Suprapubic skin (tissue), 4 donors: ENCODE measurements around the gene ZNF425.

ENCODE experiments used
- CTCF ChIP-seq, 2 donors: fragments of 200-600 bp in 1 of 2; fragments of 450-650 bp in 1 of 2; sonication (generic) in 1 of 2; IDR thresholded peaks; one replicate each; pipeline ENCODE4 v1.5.1; 2016 to 2019; ENCODE audit warnings: antibody characterized with exemption in 2 of 2, mild to moderate bottlenecking in 1 of 2, moderate library complexity in 1 of 2
- POLR2A ChIP-seq, 2 donors: fragments of 450-650 bp; IDR thresholded peaks; one replicate each; pipeline ENCODE4 v1.6.1; 2017; ENCODE audit warnings: antibody characterized with exemption in 2 of 2, mild to moderate bottlenecking in 2 of 2, moderate library complexity in 2 of 2
- POLR2AphosphoS5 ChIP-seq, 3 donors: sonication (generic); formaldehyde crosslinking; IDR thresholded peaks; one replicate each; pipeline ENCODE4 v1.6.1; 2017; ENCODE audit warnings: antibody characterized with exemption in 3 of 3

- TF ChIP-seq CTCF (IDR thresholded peaks at IDR 0.05) (no peak), POLR2A (IDR thresholded peaks at IDR 0.05) (no peak), POLR2AphosphoS5 (IDR thresholded peaks at IDR 0.05) (no peak)
Observed at GRCh38 chr7:149085866-149086265, 40.3 kb downstream of the ZNF425 start.
